HG03139 (cell line): Measurements from ENCODE around the gene APC2.

ENCODE experiments used
- ATAC-seq: cut with Tn5 transposase; IDR thresholded peaks from one replicate; pipeline ENCODE4 v1.9.1; 2021; ENCODE audit not compliant: unreplicated experiment

Gene APC2

DNA sequence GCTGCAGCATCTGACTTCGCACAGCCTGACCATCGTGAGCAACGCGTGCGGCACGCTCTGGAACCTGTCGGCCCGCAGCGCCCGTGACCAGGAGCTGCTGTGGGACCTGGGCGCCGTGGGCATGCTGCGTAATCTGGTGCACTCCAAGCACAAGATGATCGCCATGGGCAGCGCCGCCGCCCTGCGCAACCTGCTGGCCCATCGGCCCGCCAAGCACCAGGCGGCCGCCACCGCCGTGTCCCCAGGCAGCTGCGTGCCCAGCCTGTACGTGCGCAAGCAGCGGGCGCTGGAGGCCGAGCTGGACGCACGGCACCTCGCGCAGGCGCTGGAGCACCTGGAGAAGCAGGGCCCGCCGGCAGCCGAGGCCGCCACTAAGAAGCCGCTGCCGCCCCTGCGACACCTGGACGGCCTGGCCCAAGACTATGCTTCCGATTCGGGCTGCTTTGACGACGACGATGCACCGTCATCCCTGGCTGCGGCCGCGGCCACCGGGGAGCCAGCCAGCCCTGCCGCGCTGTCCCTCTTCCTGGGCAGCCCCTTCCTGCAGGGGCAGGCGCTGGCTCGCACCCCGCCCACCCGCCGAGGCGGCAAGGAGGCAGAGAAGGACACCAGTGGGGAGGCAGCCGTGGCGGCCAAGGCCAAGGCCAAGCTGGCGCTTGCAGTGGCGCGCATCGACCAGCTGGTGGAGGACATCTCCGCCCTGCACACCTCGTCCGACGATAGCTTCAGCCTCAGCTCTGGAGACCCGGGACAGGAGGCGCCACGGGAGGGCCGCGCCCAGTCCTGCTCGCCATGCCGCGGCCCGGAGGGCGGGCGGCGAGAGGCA lies 15.5 kb downstream of the APC2 start:
- no peak for ATAC-seq

DNA sequence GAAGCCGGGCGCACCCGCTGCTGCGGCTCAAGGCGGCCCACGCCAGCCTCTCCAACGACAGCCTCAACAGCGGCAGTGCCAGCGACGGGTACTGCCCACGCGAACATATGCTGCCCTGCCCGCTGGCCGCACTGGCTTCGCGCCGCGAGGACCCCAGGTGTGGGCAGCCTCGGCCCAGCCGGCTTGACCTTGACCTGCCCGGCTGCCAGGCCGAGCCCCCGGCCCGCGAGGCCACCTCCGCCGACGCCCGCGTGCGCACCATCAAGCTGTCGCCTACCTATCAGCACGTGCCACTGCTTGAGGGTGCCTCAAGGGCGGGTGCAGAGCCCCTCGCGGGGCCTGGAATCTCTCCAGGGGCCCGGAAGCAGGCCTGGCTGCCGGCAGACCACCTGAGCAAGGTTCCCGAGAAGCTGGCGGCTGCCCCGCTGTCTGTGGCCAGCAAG lies 16.1 kb downstream of the APC2 start:
- ATAC-seq = no peak

DNA sequence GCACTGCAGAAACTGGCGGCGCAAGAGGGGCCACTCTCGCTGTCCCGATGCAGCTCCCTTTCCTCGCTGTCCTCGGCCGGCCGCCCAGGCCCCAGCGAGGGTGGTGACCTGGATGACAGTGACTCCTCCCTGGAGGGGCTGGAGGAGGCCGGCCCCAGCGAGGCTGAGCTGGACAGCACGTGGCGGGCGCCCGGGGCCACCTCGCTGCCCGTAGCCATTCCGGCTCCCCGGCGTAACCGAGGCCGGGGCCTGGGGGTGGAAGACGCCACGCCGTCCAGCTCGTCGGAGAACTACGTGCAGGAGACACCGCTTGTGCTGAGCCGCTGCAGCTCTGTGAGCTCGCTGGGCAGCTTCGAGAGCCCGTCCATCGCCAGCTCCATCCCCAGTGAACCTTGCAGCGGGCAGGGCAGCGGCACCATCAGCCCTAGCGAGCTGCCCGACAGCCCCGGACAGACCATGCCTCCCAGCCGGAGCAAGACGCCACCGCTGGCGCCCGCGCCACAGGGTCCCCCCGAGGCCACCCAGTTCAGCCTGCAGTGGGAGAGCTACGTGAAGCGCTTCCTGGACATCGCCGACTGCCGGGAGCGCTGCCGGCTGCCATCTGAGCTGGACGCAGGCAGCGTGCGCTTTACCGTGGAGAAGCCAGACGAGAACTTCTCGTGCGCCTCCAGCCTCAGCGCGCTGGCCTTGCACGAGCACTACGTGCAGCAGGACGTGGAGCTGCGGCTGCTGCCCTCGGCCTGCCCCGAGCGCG lies 16.7 kb downstream of the APC2 start:
- no peak for ATAC-seq

DNA sequence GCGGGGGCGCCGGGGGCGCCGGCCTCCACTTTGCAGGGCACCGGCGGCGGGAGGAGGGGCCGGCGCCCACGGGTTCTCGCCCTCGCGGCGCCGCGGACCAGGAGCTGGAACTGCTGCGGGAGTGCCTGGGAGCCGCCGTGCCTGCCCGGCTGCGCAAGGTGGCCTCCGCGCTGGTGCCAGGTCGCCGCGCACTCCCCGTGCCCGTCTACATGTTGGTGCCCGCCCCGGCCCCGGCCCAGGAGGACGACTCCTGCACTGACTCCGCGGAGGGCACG lies 17.2 kb downstream of the APC2 start:
- ATAC-seq = no peak

DNA sequence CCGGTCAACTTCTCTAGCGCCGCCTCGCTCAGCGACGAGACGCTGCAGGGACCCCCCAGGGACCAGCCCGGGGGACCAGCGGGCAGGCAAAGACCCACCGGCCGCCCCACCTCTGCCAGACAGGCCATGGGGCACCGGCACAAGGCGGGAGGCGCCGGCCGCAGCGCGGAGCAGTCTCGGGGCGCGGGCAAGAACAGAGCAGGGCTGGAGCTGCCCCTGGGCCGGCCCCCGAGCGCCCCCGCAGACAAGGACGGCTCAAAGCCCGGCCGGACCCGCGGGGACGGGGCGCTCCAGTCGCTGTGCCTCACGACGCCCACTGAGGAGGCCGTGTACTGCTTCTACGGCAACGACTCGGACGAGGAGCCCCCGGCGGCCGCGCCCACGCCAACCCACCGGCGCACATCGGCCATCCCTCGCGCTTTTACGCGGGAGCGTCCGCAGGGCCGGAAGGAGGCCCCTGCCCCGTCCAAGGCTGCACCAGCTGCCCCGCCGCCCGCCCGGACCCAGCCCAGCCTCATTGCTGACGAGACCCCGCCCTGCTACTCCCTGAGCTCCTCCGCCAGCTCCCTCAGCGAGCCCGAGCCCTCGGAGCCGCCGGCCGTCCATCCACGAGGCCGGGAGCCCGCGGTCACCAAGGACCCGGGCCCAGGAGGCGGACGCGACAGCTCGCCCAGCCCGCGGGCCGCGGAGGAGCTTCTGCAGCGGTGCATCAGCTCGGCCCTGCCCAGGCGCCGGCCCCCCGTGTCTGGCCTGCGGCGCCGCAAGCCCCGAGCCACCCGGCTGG lies 17.8 kb downstream of the APC2 start:
- ATAC-seq = no peak

DNA sequence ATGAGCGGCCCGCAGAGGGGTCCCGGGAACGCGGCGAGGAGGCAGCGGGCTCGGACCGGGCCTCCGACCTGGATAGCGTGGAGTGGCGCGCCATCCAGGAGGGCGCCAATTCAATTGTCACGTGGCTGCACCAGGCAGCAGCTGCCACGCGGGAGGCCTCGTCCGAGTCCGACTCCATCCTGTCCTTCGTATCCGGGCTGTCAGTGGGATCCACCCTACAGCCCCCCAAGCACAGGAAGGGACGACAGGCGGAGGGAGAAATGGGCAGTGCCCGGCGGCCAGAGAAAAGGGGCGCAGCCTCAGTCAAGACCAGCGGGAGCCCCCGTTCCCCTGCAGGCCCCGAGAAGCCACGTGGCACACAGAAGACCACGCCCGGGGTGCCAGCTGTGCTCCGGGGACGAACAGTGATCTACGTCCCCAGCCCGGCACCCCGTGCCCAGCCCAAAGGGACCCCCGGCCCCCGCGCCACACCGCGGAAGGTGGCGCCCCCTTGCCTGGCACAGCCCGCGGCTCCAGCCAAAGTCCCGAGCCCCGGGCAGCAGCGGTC lies 18.4 kb downstream of the APC2 start:
- ATAC-seq = no peak

DNA sequence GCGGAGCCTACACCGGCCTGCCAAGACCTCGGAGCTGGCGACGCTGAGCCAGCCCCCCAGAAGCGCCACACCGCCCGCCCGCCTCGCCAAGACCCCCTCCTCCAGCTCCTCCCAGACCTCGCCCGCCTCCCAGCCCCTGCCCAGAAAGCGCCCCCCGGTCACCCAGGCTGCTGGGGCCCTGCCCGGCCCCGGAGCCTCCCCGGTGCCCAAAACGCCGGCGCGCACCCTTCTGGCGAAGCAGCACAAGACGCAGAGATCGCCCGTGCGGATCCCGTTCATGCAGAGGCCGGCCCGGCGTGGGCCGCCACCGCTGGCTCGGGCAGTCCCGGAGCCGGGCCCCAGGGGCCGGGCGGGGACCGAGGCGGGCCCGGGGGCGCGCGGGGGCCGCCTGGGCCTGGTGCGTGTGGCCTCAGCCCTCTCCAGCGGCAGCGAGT lies 18.9 kb downstream of the APC2 start:
- ATAC-seq = no peak

DNA sequence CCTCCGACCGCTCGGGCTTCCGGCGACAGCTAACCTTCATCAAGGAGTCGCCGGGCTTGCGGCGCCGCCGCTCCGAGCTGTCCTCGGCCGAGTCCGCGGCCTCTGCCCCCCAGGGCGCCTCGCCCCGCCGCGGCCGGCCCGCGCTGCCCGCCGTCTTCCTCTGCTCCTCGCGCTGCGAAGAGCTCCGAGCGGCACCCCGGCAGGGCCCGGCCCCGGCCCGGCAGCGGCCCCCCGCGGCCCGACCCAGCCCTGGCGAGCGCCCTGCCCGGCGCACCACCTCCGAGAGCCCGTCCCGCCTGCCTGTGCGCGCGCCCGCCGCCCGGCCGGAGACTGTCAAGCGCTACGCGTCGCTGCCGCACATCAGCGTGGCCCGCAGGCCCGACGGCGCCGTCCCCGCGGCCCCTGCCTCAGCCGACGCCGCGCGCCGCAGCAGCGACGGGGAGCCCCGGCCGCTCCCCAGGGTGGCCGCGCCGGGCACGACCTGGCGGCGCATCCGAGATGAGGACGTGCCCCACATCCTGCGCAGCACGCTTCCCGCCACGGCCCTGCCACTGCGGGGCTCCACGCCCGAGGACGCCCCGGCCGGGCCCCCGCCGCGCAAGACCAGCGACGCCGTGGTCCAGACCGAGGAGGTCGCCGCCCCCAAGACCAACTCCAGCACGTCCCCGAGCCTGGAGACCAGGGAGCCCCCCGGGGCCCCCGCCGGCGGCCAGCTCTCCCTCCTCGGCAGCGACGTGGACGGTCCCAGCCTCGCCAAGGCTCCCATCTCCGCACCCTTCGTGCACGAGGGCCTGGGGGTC lies 19.5 kb downstream of the APC2 start:
- ATAC-seq = no peak

DNA sequence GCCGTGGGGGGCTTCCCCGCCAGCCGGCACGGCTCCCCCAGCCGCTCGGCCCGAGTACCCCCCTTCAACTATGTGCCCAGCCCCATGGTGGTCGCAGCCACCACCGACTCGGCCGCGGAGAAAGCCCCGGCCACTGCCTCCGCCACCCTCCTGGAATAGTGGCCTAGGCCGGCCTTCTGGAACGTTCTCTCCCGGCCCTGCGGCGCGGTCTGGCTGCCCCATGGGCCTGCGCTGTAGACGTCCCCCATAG lies 20.1 kb downstream of the APC2 start:
- no peak for ATAC-seq

DNA sequence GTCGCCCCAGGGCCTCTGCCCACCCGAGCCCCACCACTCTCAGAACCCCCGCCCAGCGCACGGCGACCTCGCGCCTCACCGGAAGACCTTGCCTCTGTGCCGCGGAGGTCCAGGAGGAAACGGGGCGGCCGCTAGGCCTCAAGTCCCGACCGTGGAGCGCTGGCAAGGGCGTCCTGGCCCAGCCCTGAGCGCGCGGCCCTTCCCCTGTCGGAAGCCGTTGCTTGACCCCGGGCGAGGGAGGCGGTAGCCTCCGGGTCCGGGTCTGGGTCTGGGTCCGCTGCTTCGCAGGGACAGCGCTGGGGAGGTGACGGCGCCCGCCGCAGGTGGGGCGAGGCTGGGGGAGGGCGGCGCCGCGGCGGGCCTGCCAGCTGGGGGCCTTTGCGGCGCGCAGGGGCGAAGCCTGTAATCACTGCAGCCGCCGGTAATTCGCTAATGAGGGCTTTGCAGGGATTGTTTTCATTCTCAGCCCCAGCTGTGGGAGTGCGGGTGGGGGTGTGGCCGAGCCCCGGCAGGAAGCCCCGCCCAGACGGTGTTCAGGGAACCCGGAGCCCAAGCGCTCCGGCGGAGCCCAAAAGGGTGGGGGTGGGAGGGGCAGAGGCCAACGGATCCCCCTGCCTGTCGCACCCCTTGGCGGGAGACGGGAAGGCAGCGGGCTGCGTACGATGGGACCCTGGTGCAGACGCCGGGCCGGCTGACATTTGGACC lies 20.5 kb downstream of the APC2 start:
- no peak for ATAC-seq

DNA sequence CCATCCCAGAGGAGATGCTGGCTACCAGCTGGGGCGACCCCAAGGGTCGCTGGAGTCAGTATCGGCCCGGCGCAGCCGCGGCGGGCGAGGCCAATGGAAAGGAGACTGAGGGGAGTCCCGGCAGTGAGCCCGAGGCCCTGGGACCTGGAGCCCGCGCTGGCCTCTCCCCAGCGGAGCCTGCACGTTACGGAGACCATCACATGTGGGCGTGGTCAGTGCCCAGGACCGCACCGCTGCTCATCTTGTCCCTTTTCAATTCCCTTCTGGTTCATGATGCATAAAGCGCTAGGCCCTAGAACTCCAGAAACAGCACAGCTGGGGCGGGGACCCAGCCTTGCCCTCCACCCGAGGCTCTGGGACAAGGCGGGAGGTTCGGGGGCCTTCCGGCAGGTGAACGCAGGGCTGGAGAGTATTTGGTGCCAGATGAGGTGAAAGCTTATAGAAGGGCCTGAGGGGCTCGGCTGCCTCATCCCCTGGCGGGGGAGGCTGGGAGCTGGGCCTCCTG lies 21.1 kb downstream of the APC2 start:
- no peak for ATAC-seq

DNA sequence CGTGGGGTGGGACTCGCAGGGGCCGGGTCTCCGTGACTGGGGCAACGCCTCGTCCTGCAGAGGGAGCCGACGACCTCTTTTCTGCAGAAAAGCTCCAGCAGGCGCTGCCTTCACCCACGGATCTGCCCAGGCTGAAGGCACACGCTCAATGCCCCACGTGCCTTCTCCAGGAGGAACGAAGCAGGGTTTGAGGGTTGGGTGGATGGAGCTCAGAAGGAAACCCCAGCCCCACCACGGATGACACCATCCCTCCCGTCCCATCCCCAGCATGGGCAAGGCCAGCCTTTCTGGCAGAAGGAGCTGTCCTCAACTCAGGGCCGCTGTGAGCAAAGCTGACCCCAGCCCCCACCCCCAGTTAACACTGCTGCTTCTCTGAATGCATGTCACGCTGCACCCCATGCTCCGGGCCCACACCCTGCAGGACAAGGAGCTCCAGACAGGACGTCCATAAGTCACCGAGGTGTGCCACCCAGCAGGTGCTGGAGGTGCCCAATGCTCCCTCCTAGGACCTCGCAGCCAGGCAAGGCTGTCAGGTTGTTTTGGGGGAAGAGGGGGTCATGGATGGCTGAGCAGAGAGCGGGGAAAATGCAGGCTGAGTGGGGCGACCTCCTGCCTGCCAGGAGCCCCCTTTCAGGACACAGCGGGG lies 21.7 kb downstream of the APC2 start:
- ATAC-seq = no peak

DNA sequence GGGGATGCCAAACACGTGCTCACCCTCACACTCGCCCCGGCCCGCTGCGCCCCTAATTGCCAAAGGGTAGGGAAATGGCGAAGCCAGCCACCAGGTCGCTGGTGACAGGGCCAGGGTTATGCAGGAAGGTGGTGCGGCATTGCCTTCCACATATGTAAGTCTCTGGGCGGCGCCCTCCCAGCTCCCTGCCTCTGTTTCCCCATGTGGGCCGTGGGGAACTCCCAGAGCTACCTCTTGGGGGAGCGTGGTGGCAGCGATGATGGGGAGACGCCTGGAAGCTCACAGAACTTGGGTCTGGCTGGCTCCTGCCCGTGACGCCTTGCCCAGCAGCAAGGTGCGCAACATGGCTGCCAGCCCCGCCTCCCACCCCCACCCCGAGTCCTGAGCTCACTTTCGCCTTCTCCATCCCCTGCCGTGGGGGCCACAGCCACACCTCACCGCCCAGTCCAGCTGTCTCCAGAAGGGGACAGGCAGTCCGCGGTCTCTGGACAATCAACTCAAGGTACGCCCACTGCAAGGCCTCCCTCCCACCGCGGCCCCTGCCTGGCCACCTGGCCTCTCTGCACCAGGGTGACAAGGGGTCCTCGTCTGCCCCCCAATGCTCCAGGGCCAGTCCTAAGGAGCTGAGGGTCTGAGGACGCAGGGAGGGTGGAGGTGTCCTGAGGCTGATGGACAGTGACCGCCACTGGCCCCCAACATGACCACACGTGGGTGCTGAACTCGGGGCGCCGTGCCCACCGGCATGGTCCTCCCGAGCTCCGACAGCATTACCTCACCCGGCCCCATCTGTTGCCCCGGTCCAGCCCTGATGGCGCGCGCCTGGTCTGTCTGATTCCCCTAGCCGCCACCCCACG lies 22.5 kb downstream of the APC2 start:
- no peak for ATAC-seq

DNA sequence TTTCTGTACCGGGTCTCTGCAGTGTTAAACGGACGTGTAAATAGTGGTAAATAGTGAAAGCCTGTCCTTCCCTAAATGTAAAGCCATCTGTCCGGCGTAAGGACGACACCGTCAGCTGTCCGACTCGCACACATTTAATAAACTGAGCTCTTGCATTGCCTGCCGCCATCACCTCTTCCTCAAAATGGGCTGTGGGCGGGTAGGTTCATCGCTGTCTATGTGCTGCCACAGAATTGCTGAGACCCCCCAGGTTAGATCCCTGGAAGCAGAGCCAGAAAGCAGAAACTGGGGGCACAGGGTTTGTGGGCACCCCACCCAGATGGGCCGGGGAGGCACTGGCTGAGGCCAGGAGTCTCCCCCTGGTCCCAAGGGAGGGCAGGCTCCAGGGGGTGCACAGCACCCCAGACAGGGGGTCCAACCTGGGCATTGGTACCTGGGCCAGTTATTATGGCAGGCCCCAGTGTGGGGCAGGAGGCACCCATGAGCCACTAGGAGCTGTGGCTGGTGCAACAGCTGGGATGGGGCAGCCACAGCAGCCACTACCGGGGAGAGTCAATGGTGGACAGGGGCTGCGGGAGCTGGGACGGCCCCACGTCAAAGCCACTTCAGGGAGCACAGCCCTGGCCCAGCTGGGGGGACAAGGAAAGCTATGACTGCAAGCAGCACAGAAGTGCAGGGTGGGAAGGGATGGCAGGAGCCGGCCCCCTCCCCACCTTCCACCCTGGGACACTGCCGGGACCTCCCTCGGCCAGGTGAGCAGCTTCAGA lies 23.3 kb downstream of the APC2 start:
- no peak for ATAC-seq

DNA sequence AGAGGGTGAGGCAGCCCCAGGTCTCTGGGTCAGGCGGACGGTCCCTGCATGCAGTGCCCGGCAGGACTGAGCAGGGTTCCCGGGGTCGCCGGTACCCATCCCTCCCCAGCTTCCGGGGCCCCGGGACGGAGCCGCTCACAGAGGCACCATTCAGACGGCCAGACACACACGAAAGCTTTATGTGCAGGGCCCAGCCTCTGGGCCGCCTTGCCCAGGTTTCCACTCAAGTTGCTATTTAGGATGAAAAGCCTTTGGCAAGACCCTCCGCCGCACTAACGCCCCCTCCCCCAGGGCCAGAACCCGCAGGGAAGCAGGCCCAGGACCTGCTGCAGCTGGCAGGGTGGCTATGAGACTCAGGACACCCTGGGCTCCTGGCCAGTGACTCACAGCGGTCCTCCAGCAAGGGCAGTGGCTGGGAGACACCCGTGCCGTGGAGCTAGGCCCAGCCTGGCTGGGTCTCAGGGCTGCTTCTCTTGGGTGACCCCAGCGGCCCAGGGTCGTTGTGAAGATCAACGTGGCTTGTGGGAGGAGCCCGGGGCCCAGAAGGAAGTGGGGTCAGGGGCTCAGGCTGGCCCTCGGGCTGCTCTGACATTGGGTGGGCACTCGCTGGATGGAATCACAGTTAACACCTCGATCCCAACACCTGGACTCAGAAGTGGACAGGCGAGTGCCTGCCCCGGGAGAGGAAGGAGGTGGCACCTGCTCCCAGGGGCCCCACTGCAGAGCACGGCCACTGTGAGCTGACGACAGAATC lies 24.3 kb downstream of the APC2 start:
- ATAC-seq = no peak

DNA sequence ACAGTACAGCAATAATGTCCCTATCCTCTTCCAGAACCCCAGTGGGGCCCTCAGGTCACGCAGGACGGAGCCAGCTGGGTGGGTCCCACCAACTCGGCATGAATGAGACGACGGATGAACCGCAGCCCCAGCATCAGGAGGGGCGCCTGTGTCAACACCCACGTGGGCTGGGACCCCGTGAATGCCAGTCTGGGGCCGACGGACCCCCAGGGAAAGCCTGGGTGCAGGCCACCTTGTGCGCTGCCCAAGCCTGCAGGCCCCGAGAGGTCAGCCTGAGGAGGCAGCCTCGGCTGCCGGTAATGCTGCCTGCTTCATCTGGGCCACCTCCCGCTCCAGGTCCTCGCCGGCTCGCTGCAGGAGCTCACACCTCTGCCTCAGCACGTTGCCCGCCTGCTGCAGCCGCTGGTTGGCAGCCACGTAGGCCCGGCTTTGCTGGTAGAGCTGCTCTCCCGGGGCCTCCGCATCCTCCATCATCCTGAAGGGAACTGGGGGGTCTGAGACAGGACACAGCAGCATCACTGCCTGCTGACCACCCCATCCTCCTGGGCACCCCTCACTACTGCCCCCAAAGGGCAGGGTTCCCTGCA lies 24.9 kb downstream of the APC2 start:
- no peak for ATAC-seq
